ENCODE measurements around the gene GRIK4. TPM values are rescaled to one million over a fixed set of nuclear protein-coding genes. Genes with fewer than 3 reads are reported as not detected.

The GRIK4 gene
- total RNA-seq, 2 experiments from 2014 or later, result 0.06 TPM; not detected in 1

DNA sequence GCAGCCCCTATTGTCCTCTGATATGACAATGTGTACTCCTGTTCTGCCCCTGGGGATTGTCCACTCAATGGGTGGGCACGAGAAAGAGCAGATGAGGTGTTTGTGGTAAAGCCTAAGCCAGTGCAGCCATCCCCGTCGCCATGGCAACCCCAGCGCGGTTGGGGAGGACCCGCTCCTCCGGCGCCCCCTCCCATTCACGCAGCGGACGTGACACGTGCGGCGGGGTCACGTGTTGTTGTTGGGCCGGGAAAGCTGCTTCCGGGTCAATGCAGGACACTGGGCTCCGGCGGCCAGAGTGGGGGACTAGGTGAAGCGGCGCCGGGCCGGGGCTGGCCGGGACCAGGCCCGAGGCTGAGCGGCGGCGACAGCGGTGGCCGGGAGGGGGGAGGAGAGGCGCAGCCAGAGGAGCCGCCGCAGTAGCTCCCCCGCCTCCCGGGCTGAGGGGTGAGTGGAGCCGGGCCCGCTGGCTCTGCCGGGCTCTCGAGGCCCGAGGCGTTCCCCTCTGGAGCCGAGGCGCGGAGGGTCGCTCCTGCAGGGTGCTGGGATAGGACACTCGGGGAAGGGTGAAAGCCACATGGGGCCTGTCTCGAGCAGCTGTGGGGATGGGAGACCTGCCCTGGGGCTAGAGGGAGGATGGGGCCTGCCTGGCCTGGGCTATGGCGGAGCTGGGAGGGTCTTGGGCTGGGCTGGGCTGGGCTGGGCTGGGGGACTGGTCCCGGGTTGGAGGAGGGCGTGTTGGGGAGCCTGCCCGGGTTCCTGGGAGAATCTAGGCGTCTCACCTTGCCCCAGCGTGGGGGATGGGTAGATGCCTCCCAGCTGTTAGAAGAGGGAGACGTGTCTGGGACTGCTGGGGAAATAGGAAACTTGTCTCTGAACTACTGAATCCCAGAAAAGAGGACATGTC lies 512.6 kb downstream of the GRIK4 start, which contains the start of gene TBCEL:
TBCEL (plus strand) TSS at position 255 of the 904 bp plus-strand sequence. CDS start 21,589 bp downstream, outside the sequence.
- CTCF ChIA-PET (ENCODE audit: unreplicated experiment), result interaction anchor here (0.6 kb wide), 1 partner anchor 228 kb away, joined by 3 read pairs; no protein-coding TSS in a partner anchor
- Histone ChIP-seq H3K79me2 (ENCODE audit: insufficient read depth, low read depth, low read length) (peaks cover 14% of the 10 kb centered on the region; the same call in 1 of the 2 replicates), H4K20me1 (ENCODE audit: insufficient read depth, low read length) (no peaks in the 10 kb centered on the region), H3K4me1 (ENCODE audit: insufficient read depth, low read length, poor library complexity, severe bottlenecking) (peaks cover 12% of the 10 kb centered on the region), H3K9me2 (ENCODE audit: insufficient read depth, low read length) (no peaks in the 10 kb centered on the region), H3K27ac (ENCODE audit: low read depth, low read length, poor library complexity, severe bottlenecking) (no peak within 1 kb of the TSS), H3K4me3 (ENCODE audit: low read depth, low read length, poor library complexity, severe bottlenecking) (peak within 1 kb of the TSS; percentile 98), H3K9me3 (ENCODE audit: low read length) (no peaks in the 10 kb centered on the region), H3K36me3 (ENCODE audit: insufficient read depth, low read length) (no peaks in the 10 kb centered on the region), H3K4me2 (ENCODE audit: low read length) (peak within 1 kb of the TSS; percentile 92), H2AFZ (ENCODE audit: low read length) (peak within 1 kb of the TSS; percentile 12)
- intact Hi-C loops (cut with micrococcal nuclease; ENCODE audit: unreplicated experiment), result no loop called here
- TF ChIP-seq CTCF (conservative IDR thresholded peaks at IDR 0.05; ENCODE audit: low read length) (no peak), EZH2phosphoT487 (IDR thresholded peaks at IDR 0.05; ENCODE audit: borderline replicate concordance, low read depth, low read length) (no peak)
- no TSS peak for BruUV-seq (replicated peaks)
- peak; percentile 92 for DNase-seq (ENCODE audit: low spot score)
- POLR2A ChIA-PET, result interaction anchor here (0.6 to 1.2 kb wide), 3 partner anchors 10 to 1647 kb away, joined by 3 read pairs; no protein-coding TSS in a partner anchor

DNA sequence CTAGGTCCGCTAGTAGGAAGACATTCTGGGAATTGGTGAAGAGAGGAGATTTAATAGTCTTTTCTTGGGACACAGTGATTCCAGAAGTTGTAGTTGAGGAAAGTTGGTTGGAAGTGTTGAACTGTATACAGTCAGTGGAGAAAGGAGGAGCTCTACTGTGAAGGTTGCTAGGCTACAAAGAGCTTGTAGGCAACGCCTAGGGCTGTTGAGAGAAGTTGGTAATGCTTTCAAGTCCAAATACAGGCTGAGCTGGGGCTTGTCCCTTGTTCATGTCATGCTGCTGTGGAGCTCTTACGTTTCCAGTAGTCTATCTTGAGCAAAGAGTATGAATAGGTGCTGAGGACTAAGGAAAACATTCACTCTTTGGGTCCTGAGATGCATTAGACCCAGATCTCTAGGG lies 513.4 kb downstream of the GRIK4 start:
- Histone ChIP-seq H3K4me2 (ENCODE audit: low read length) (peak overlapping the region; percentile 92), H3K4me3 (ENCODE audit: low read depth, low read length, poor library complexity, severe bottlenecking) (peak overlapping the region; percentile 98), H3K27ac (ENCODE audit: low read depth, low read length, poor library complexity, severe bottlenecking) (no peak overlapping the region), H3K79me2 (ENCODE audit: insufficient read depth, low read depth, low read length) (peaks cover 14% of the 10 kb centered on the region; the same call in 1 of the 2 replicates), H3K9me3 (ENCODE audit: low read length) (no peaks in the 10 kb centered on the region), H3K9me2 (ENCODE audit: insufficient read depth, low read length) (no peaks in the 10 kb centered on the region), H4K20me1 (ENCODE audit: insufficient read depth, low read length) (no peaks in the 10 kb centered on the region), H3K36me3 (ENCODE audit: insufficient read depth, low read length) (no peaks in the 10 kb centered on the region), H2AFZ (ENCODE audit: low read length) (no peak overlapping the region), H3K4me1 (ENCODE audit: insufficient read depth, low read length, poor library complexity, severe bottlenecking) (peaks cover 12% of the 10 kb centered on the region)
- ChIA-PET CTCF (ENCODE audit: unreplicated experiment) (no interaction called here), POLR2A (interaction anchor here (0.7 to 1.2 kb wide), 4 partner anchors 9 to 290 kb away, joined by 3 read pairs; no protein-coding TSS in a partner anchor)
- no peak for DNase-seq (ENCODE audit: low spot score)
- BruUV-seq (replicated peaks), result no TSS peak
- intact Hi-C loops (cut with micrococcal nuclease; ENCODE audit: unreplicated experiment), result no loop called here
- TF ChIP-seq CTCF (conservative IDR thresholded peaks at IDR 0.05; ENCODE audit: low read length) (no peak), EZH2phosphoT487 (IDR thresholded peaks at IDR 0.05; ENCODE audit: borderline replicate concordance, low read depth, low read length) (no peak)

All from OCI-LY7 (cell line).